ENCODE data around the gene GSTO2. TPM values are rescaled to one million over a fixed set of nuclear protein-coding genes. Genes with fewer than 3 reads are reported as not detected.

GSTO2 gene
- total and polyA plus RNA-seq, 2 of the 13 experiments (the other 11 are each of a cell fraction or from before 2014, with no cell fraction given) = 2.1 to 7.9 TPM

- TF ChIP-seq, protein P1, sequence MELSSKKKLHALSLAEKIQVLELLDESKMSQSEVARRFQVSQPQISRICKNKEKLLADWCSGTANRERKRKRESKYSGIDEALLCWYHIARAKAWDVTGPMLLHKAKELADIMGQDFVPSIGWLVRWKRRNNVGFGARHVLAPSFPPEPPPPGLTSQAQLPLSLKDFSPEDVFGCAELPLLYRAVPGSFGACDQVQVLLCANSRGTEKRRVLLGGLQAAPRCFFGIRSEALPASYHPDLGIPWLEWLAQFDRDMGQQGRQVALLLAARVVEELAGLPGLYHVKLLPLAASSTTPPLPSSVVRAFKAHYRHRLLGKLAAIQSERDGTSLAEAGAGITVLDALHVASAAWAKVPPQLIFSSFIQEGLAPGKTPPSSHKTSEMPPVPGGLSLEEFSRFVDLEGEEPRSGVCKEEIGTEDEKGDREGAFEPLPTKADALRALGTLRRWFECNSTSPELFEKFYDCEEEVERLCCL (CRISPR knock-in tag; IDR thresholded peaks at IDR 0.05; ENCODE audit: borderline replicate concordance) = no peak
- no peak for TF ChIP-seq ZNF770 (CRISPR knock-in tag; IDR thresholded peaks at IDR 0.05)
- peak; percentile 79 for TF ChIP-seq GATAD2A (CRISPR knock-in tag; IDR thresholded peaks at IDR 0.05)
- TF ChIP-seq RBFOX2 (IDR thresholded peaks at IDR 0.05; ENCODE audit: low read depth, low read length) = no peak
- TF ChIP-seq, protein P2, sequence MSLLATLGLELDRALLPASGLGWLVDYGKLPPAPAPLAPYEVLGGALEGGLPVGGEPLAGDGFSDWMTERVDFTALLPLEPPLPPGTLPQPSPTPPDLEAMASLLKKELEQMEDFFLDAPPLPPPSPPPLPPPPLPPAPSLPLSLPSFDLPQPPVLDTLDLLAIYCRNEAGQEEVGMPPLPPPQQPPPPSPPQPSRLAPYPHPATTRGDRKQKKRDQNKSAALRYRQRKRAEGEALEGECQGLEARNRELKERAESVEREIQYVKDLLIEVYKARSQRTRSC (CRISPR knock-in tag; IDR thresholded peaks at IDR 0.05; ENCODE audit: low read depth) = no peak
- no peak for TF ChIP-seq ZNF567 (CRISPR knock-in tag; IDR thresholded peaks at IDR 0.05; ENCODE audit: borderline replicate concordance)
- no peak for TF ChIP-seq ZNF557 (CRISPR knock-in tag; IDR thresholded peaks at IDR 0.05)
- TF ChIP-seq TAF15 (IDR thresholded peaks at IDR 0.05; ENCODE audit: low read depth, low read length, poor library complexity, severe bottlenecking) = no peak
- no peak for TF ChIP-seq ZNF432 (CRISPR knock-in tag; IDR thresholded peaks at IDR 0.05; ENCODE audit: borderline replicate concordance)
- TF ChIP-seq ZNF572 (CRISPR knock-in tag; IDR thresholded peaks at IDR 0.05) = no peak
- TF ChIP-seq, protein P3, sequence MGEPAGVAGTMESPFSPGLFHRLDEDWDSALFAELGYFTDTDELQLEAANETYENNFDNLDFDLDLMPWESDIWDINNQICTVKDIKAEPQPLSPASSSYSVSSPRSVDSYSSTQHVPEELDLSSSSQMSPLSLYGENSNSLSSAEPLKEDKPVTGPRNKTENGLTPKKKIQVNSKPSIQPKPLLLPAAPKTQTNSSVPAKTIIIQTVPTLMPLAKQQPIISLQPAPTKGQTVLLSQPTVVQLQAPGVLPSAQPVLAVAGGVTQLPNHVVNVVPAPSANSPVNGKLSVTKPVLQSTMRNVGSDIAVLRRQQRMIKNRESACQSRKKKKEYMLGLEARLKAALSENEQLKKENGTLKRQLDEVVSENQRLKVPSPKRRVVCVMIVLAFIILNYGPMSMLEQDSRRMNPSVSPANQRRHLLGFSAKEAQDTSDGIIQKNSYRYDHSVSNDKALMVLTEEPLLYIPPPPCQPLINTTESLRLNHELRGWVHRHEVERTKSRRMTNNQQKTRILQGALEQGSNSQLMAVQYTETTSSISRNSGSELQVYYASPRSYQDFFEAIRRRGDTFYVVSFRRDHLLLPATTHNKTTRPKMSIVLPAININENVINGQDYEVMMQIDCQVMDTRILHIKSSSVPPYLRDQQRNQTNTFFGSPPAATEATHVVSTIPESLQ (CRISPR knock-in tag; conservative IDR thresholded peaks at IDR 0.05) = no peak
- TF ChIP-seq PHF5A (CRISPR knock-in tag; IDR thresholded peaks at IDR 0.05; ENCODE audit: low read depth, unreplicated experiment) = no peak
- TF ChIP-seq GATA4 (IDR thresholded peaks at IDR 0.05; ENCODE audit: borderline replicate concordance, low read depth) = no peak
- no peak for TF ChIP-seq ZNF318 (CRISPR knock-in tag; IDR thresholded peaks at IDR 0.05)
- 0 out of 2 replicates have a peak, but pooled peaks have one; percentile 37 for TF ChIP-seq PHF8 (CRISPR knock-in tag; IDR thresholded peaks at IDR 0.05)
These were observed 22.5 kb downstream of the GSTO2 start (continued) for GRCh38 chr10:104291439-104291951.

Data from HepG2 (cell line).